HEK293 (cell line): ENCODE data around the gene MCM8.

ENCODE experiments used
- CTCF ChIA-PET: fragments of 350-600 bp; formaldehyde crosslinking; extraction: SDS; loops from one replicate; lab custom pipeline; 2021; ENCODE audit warnings: antibody characterized with exemption; lab: Yijun Ruan, JAX
- POLR2A ChIA-PET: fragments of 300-600 bp; formaldehyde crosslinking; extraction: SDS; loops from one replicate; lab custom pipeline; 2020; ENCODE audit warnings: antibody characterized with exemption, inconsistent platforms; lab: Yijun Ruan, JAX
- H3K27ac ChIP-seq: fragments of 200-500 bp; sonication (Bioruptor generic); 2 replicates; pipeline ENCODE4 v1.5.1; 2014; ENCODE audit warnings: low read depth, low read length, control low read depth, inconsistent platforms; ENCODE audit errors: extremely low read depth
- H3K36me3 ChIP-seq, 2 experiments: fragments of 200-500 bp in 1 of 2; sonication (Bioruptor generic) in 1 of 2; 1 replicate in 1 of 2; 2 replicates in 1 of 2; pipeline ENCODE4 v1.5.1; 2014 to 2017; ENCODE audit warnings: inconsistent platforms in 2 of 2, low read length in 2 of 2; ENCODE audit not compliant: control insufficient read depth in 2 of 2, insufficient read depth in 1 of 2
- H3K4me1 ChIP-seq: fragments of 200-500 bp; sonication (Bioruptor generic); 2 replicates; pipeline ENCODE4 v1.5.1; 2014; ENCODE audit warnings: mild to moderate bottlenecking, low read length, inconsistent platforms; ENCODE audit not compliant: control insufficient read depth, insufficient read depth
- H3K4me3 ChIP-seq: 2 replicates; pipeline ENCODE4 v1.5.1; 2011; ENCODE audit warnings: low read depth, mild to moderate bottlenecking, control low read depth, low read length, moderate library complexity
- H3K9me3 ChIP-seq: fragments of 200-500 bp; sonication (Bioruptor generic); 2 replicates; pipeline ENCODE4 v1.5.1; 2014; ENCODE audit warnings: low read depth, low read length, inconsistent platforms; ENCODE audit not compliant: control insufficient read depth, insufficient read depth
- EGR2 ChIP-seq: fragments of 450-650 bp; formaldehyde crosslinking; IDR thresholded peaks from 2 replicates; pipeline ENCODE4 v1.5.1; 2016; ENCODE audit warnings: low read depth, missing biosample characterization, missing genetic modification characterization
- TRIM28 ChIP-seq: IDR thresholded peaks from 2 replicates; pipeline ENCODE4 v1.6.1; 2011; ENCODE audit warnings: low read length, control low read depth, borderline replicate concordance
- ZBTB20 ChIP-seq: fragments of 450-650 bp; formaldehyde crosslinking; IDR thresholded peaks from 2 replicates; pipeline ENCODE4 v1.5.1; 2016; ENCODE audit warnings: missing biosample characterization, missing genetic modification characterization
- ZBTB48 ChIP-seq: fragments of 450-650 bp; formaldehyde crosslinking; IDR thresholded peaks from 2 replicates; pipeline ENCODE4 v1.5.1; 2016; ENCODE audit warnings: missing biosample characterization, missing genetic modification characterization
- ZEB2 ChIP-seq: fragments of 450-650 bp; formaldehyde crosslinking; IDR thresholded peaks from 2 replicates; pipeline ENCODE4 v1.5.1; 2016; ENCODE audit warnings: missing biosample characterization, missing genetic modification characterization
- ZNF169 ChIP-seq: fragments of 450-650 bp; formaldehyde crosslinking; IDR thresholded peaks from 2 replicates; pipeline ENCODE4 v1.5.1; 2016; ENCODE audit warnings: missing biosample characterization, missing genetic modification characterization
- ZNF184 ChIP-seq: fragments of 450-650 bp; IDR thresholded peaks from 2 replicates; pipeline ENCODE4 v1.5.1; 2018; ENCODE audit warnings: missing biosample characterization, mild to moderate bottlenecking, missing genetic modification characterization
- ZNF211 ChIP-seq: fragments of 450-650 bp; formaldehyde crosslinking; IDR thresholded peaks from 2 replicates; pipeline ENCODE4 v1.5.1; 2016; ENCODE audit warnings: low read depth, missing biosample characterization, missing genetic modification characterization
- ZNF23 ChIP-seq: fragments of 450-650 bp; formaldehyde crosslinking; IDR thresholded peaks from 2 replicates; pipeline ENCODE4 v1.5.1; 2016; ENCODE audit warnings: missing biosample characterization, missing genetic modification characterization, borderline replicate concordance
- ZNF335 ChIP-seq: fragments of 450-650 bp; formaldehyde crosslinking; conservative IDR thresholded peaks from 2 replicates; pipeline ENCODE4 v1.5.1; 2016; ENCODE audit warnings: missing biosample characterization, missing genetic modification characterization
- ZNF341 ChIP-seq: fragments of 450-650 bp; formaldehyde crosslinking; IDR thresholded peaks from 2 replicates; pipeline ENCODE4; 2016; ENCODE audit warnings: low read depth, missing biosample characterization, missing genetic modification characterization
- ZNF350 ChIP-seq: fragments of 450-650 bp; formaldehyde crosslinking; IDR thresholded peaks from 2 replicates; pipeline ENCODE4 v1.5.0; 2017; ENCODE audit warnings: missing biosample characterization, mild to moderate bottlenecking, missing genetic modification characterization
- ZNF404 ChIP-seq: fragments of 450-650 bp; formaldehyde crosslinking; IDR thresholded peaks from 2 replicates; pipeline ENCODE4 v1.5.1; 2017; ENCODE audit warnings: missing biosample characterization, missing genetic modification characterization
- ZNF473 ChIP-seq: fragments of 450-650 bp; formaldehyde crosslinking; IDR thresholded peaks from 2 replicates; pipeline ENCODE4 v1.5.1; 2017; ENCODE audit warnings: missing biosample characterization, missing genetic modification characterization
- ZNF510 ChIP-seq: fragments of 450-650 bp; formaldehyde crosslinking; IDR thresholded peaks from 2 replicates; pipeline ENCODE4 v1.5.1; 2018; ENCODE audit warnings: mild to moderate bottlenecking, missing genetic modification characterization, missing biosample characterization; ENCODE audit not compliant: insufficient replicate concordance
- ZNF654 ChIP-seq: fragments of 450-650 bp; formaldehyde crosslinking; IDR thresholded peaks from 2 replicates; pipeline ENCODE4 v1.5.1; 2016; ENCODE audit warnings: low read depth, missing biosample characterization, missing genetic modification characterization
- ZXDB ChIP-seq: fragments of 450-650 bp; formaldehyde crosslinking; IDR thresholded peaks from 2 replicates; pipeline ENCODE4 v1.5.1; 2016; ENCODE audit warnings: missing biosample characterization, missing genetic modification characterization
- TF ChIP-seq, protein P1 (sequence below): fragments of 450-650 bp; formaldehyde crosslinking; IDR thresholded peaks from 2 replicates; pipeline ENCODE4 v1.5.1; 2017; ENCODE audit warnings: missing biosample characterization, missing genetic modification characterization
- TF ChIP-seq, protein P2 (sequence below): fragments of 450-650 bp; formaldehyde crosslinking; IDR thresholded peaks from 2 replicates; pipeline ENCODE4 v1.5.1; 2016; ENCODE audit warnings: missing biosample characterization, missing genetic modification characterization
- TF ChIP-seq, protein P3 (sequence below): fragments of 450-650 bp; formaldehyde crosslinking; conservative IDR thresholded peaks from 2 replicates; pipeline ENCODE4 v1.5.1; 2016; ENCODE audit warnings: low read depth, missing biosample characterization, missing genetic modification characterization
- TF ChIP-seq, protein P4 (sequence below): fragments of 450-650 bp; formaldehyde crosslinking; IDR thresholded peaks from 2 replicates; pipeline ENCODE4 v1.5.1; 2016; ENCODE audit warnings: missing biosample characterization, missing genetic modification characterization, low read depth
- TF ChIP-seq, protein P5 (sequence below): fragments of 450-650 bp; IDR thresholded peaks from 2 replicates; pipeline ENCODE4 v1.5.1; 2018; ENCODE audit warnings: missing biosample characterization, mild to moderate bottlenecking, missing genetic modification characterization

Gene MCM8

DNA sequence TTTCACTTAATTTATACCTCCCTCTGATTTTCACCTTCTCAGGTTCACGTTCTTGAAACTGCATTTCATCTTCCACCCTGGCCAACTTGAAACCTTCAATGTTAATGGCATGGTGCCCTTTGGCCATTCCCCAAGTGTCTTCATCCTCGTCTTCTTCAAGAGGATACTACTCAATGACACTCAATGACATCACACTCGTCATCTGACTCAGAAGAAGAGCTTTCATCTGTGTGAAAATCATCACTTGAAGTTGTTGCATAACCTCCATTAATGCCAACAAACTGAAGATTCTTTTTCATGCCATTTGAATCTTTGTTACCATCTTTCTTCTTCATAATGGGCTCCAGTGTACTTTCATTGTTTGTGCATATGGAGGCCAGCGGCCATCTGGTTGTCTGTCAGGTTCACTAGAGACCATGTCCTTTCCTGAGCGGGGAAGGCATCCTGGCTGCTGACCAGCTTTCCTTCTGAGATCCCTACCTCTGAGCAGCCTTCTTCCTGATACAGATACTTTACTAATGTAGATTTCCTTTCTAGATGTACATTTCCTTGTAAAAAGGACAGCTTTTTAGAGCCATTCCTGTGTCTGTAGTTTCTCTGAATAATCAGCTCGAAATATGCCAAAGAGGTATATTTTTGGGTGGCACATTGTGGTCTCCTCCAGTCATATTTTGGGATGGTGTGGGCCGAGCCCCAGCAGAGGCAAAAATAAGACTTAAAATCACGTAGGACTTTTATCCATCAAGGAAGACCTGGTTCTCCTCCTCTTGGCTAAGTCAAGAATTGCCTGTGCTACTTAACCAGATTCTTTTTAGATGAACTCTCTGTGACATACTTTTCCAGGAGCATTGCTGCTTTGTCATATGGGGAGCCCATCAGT is 21.4 kb upstream of the MCM8 start (continued):
- no peak for TF ChIP-seq ZNF211 (tag by site-specific recombination)
- TF ChIP-seq ZNF184 (tag by site-specific recombination), result no peak
- no peak for TF ChIP-seq ZNF654
- TF ChIP-seq ZNF169 (tag by site-specific recombination), result no peak
- no peak for TF ChIP-seq ZNF473 (tag by site-specific recombination)
- TF ChIP-seq, protein P1, sequence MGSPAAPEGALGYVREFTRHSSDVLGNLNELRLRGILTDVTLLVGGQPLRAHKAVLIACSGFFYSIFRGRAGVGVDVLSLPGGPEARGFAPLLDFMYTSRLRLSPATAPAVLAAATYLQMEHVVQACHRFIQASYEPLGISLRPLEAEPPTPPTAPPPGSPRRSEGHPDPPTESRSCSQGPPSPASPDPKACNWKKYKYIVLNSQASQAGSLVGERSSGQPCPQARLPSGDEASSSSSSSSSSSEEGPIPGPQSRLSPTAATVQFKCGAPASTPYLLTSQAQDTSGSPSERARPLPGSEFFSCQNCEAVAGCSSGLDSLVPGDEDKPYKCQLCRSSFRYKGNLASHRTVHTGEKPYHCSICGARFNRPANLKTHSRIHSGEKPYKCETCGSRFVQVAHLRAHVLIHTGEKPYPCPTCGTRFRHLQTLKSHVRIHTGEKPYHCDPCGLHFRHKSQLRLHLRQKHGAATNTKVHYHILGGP (tag by site-specific recombination), result no peak

DNA sequence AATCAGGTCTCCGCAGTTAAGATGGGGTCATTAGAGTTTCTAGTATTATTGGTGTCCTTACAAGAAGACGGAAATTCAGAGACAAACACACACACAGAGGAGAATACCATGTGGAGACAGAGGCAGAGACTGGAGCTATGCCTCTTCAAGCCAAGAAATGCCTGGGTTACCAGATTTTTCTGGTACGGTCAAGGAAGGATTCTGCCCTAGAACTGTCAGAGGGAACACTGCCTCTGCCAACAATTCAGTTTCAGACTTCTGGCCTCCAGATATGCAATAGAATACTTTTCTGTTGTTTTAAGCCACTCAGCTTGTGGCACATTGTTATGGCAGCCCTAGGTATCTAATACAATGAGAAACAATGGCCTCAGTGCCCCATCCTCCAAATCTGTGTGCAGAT is 19.0 kb upstream of the MCM8 start:
- ChIA-PET POLR2A (no interaction called here), CTCF (interaction anchor here (0.7 to 4.4 kb wide), 2 partner anchors 402 to 1572 kb away, joined by 3 to 15 read pairs; no protein-coding TSS in a partner anchor)
- H3K9me3 ChIP-seq, result no peaks in the 10 kb centered on the region
- H3K4me1 ChIP-seq, result no peaks in the 10 kb centered on the region
- no peak overlapping the region for H3K4me3 ChIP-seq
- no peak overlapping the region for H3K27ac ChIP-seq
- no peaks in the 10 kb centered on the region for H3K36me3 ChIP-seq
- TF ChIP-seq ZNF341 (tag by site-specific recombination) (no peak), EGR2 (tag by site-specific recombination) (no peak), ZNF350 (no peak), TRIM28 (no peak), ZNF510 (no peak), ZXDB (tag by site-specific recombination) (no peak), ZNF404 (no peak), ZEB2 (no peak), ZNF23 (no peak), ZNF654 (no peak), ZNF335 (tag by site-specific recombination) (no peak), ZBTB20 (tag by site-specific recombination) (no peak), ZBTB48 (tag by site-specific recombination) (no peak)
- TF ChIP-seq, protein P2, sequence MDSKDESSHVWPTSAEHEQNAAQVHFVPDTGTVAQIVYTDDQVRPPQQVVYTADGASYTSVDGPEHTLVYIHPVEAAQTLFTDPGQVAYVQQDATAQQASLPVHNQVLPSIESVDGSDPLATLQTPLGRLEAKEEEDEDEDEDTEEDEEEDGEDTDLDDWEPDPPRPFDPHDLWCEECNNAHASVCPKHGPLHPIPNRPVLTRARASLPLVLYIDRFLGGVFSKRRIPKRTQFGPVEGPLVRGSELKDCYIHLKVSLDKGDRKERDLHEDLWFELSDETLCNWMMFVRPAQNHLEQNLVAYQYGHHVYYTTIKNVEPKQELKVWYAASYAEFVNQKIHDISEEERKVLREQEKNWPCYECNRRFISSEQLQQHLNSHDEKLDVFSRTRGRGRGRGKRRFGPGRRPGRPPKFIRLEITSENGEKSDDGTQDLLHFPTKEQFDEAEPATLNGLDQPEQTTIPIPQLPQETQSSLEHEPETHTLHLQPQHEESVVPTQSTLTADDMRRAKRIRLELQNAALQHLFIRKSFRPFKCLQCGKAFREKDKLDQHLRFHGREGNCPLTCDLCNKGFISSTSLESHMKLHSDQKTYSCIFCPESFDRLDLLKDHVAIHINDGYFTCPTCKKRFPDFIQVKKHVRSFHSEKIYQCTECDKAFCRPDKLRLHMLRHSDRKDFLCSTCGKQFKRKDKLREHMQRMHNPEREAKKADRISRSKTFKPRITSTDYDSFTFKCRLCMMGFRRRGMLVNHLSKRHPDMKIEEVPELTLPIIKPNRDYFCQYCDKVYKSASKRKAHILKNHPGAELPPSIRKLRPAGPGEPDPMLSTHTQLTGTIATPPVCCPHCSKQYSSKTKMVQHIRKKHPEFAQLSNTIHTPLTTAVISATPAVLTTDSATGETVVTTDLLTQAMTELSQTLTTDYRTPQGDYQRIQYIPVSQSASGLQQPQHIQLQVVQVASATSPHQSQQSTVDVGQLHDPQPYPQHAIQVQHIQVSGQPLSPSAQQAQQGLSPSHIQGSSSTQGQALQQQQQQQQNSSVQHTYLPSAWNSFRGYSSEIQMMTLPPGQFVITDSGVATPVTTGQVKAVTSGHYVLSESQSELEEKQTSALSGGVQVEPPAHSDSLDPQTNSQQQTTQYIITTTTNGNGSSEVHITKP, result no peak
- TF ChIP-seq, protein P3, sequence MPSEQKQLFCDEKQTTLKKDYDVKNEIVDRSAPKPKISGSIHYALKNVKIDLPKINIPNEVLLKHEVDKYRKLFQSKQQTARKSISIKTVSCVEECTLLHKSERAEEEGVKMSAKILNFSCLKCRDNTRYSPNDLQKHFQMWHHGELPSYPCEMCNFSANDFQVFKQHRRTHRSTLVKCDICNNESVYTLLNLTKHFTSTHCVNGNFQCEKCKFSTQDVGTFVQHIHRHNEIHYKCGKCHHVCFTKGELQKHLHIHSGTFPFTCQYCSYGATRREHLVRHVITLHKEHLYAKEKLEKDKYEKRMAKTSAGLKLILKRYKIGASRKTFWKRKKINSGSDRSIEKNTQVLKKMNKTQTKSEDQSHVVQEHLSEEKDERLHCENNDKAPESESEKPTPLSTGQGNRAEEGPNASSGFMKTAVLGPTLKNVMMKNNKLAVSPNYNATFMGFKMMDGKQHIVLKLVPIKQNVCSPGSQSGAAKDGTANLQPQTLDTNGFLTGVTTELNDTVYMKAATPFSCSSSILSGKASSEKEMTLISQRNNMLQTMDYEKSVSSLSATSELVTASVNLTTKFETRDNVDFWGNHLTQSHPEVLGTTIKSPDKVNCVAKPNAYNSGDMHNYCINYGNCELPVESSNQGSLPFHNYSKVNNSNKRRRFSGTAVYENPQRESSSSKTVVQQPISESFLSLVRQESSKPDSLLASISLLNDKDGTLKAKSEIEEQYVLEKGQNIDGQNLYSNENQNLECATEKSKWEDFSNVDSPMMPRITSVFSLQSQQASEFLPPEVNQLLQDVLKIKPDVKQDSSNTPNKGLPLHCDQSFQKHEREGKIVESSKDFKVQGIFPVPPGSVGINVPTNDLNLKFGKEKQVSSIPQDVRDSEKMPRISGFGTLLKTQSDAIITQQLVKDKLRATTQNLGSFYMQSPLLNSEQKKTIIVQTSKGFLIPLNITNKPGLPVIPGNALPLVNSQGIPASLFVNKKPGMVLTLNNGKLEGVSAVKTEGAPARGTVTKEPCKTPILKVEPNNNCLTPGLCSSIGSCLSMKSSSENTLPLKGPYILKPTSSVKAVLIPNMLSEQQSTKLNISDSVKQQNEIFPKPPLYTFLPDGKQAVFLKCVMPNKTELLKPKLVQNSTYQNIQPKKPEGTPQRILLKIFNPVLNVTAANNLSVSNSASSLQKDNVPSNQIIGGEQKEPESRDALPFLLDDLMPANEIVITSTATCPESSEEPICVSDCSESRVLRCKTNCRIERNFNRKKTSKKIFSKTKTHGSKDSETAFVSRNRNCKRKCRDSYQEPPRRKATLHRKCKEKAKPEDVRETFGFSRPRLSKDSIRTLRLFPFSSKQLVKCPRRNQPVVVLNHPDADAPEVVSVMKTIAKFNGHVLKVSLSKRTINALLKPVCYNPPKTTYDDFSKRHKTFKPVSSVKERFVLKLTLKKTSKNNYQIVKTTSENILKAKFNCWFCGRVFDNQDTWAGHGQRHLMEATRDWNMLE (tag by site-specific recombination), result no peak
- TF ChIP-seq, protein P4, sequence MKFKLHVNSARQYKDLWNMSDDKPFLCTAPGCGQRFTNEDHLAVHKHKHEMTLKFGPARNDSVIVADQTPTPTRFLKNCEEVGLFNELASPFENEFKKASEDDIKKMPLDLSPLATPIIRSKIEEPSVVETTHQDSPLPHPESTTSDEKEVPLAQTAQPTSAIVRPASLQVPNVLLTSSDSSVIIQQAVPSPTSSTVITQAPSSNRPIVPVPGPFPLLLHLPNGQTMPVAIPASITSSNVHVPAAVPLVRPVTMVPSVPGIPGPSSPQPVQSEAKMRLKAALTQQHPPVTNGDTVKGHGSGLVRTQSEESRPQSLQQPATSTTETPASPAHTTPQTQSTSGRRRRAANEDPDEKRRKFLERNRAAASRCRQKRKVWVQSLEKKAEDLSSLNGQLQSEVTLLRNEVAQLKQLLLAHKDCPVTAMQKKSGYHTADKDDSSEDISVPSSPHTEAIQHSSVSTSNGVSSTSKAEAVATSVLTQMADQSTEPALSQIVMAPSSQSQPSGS (tag by site-specific recombination), result no peak
- TF ChIP-seq, protein P5, sequence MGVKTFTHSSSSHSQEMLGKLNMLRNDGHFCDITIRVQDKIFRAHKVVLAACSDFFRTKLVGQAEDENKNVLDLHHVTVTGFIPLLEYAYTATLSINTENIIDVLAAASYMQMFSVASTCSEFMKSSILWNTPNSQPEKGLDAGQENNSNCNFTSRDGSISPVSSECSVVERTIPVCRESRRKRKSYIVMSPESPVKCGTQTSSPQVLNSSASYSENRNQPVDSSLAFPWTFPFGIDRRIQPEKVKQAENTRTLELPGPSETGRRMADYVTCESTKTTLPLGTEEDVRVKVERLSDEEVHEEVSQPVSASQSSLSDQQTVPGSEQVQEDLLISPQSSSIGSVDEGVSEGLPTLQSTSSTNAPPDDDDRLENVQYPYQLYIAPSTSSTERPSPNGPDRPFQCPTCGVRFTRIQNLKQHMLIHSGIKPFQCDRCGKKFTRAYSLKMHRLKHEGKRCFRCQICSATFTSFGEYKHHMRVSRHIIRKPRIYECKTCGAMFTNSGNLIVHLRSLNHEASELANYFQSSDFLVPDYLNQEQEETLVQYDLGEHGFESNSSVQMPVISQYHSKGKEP, result no peak
